ENCODE measurements around the gene TNFRSF21. TPM values are rescaled to one million over a fixed set of nuclear protein-coding genes. Genes with fewer than 3 reads are reported as not detected.
"Not testable (repeated sequence)": the region's sequence is repeated elsewhere in the genome, so short reads cannot be mapped to it uniquely, and the experiment has no call there.

TNFRSF21 gene
- total RNA-seq, 2 donors from 2014 or later = 7.4 to 12.1 TPM

DNA sequence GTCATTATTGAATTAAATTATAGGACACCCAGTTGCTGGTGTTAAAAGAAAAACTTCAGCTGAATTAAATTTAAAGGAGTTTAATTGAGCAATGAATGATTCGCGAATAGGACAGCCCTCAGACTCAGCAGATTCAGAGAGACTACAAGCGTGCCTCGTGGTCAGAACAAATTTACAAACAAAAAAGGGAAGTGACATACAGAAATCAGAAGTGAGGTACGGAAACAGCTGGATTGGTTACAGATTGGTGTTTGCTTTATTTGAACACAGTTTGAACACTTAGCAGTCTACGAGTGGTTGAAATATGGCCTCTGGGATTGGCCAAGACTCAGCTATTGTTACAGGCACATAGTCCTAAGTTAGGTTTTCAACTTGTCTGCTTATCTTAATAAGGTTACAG is 25.8 kb upstream of the TNFRSF21 start:
- no peaks in the 10 kb centered on the region for H3K4me1 ChIP-seq
- H3K9me3 ChIP-seq = no peaks in the 10 kb centered on the region
- no peak overlapping the region for H3K27ac ChIP-seq
- TF ChIP-seq, protein P1, sequence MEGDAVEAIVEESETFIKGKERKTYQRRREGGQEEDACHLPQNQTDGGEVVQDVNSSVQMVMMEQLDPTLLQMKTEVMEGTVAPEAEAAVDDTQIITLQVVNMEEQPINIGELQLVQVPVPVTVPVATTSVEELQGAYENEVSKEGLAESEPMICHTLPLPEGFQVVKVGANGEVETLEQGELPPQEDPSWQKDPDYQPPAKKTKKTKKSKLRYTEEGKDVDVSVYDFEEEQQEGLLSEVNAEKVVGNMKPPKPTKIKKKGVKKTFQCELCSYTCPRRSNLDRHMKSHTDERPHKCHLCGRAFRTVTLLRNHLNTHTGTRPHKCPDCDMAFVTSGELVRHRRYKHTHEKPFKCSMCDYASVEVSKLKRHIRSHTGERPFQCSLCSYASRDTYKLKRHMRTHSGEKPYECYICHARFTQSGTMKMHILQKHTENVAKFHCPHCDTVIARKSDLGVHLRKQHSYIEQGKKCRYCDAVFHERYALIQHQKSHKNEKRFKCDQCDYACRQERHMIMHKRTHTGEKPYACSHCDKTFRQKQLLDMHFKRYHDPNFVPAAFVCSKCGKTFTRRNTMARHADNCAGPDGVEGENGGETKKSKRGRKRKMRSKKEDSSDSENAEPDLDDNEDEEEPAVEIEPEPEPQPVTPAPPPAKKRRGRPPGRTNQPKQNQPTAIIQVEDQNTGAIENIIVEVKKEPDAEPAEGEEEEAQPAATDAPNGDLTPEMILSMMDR (IDR thresholded peaks at IDR 0.05) = no peak
- DNase-seq (ENCODE audit: low spot score) = no peak
- H3K27me3 ChIP-seq = no peaks in the 10 kb centered on the region
- no peaks in the 10 kb centered on the region for H3K36me3 ChIP-seq
- H3K4me3 ChIP-seq = no peak overlapping the region

DNA sequence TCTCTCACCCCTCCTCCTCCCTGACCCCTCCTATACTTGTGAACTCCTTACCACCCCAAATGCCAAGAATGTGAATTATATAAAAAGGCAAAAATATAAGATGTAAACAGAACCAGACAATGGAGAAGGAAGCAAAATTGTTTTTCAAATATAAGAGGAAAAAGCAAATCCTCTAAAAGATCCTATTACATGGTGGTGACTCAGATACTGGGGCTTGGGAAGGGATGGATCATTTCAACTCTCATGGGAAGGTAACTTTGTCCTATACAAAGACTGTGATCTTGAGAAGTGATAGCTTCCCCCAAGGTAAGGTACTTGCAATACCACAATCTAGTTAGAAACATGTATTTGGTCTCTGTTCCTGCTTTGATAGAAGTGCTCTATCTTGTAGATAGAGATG is 24.6 kb upstream of the TNFRSF21 start:
- no peaks in the 10 kb centered on the region for H3K36me3 ChIP-seq

DNA sequence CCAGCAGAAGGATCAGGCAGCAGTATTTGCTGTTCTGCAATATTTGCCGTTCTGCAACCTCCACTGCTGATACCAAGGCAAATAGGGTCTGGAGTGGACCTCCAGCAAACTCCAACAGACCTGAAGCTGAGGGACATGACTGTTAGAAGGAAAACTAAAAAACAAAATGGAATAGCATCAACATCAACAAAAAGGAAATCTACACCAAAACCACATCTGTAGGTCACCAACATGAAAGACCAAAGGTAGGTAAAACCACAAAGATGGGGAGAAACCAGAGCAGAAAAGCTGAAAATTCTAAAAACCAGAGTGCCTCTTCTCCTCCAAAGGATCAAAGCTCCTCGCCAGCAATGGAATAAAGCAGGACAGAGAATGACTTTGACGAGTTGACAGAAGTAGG is 18.9 kb upstream of the TNFRSF21 start:
- not testable (repeated sequence) for DNase-seq (ENCODE audit: low spot score); H3K27me3 ChIP-seq; H3K9me3 ChIP-seq; H3K4me3 ChIP-seq; H3K4me1 ChIP-seq; H3K27ac ChIP-seq; H3K36me3 ChIP-seq

More for the DNA sequence above, 24.6 kb upstream of the TNFRSF21 start:
- Histone ChIP-seq H3K4me1 (no peaks in the 10 kb centered on the region), H3K9me3 (no peaks in the 10 kb centered on the region), H3K27ac (no peak overlapping the region), H3K27me3 (no peaks in the 10 kb centered on the region), H3K4me3 (no peak overlapping the region)
- TF ChIP-seq, protein P1 (IDR thresholded peaks at IDR 0.05) = no peak
- no peak for DNase-seq (ENCODE audit: low spot score)

DNA sequence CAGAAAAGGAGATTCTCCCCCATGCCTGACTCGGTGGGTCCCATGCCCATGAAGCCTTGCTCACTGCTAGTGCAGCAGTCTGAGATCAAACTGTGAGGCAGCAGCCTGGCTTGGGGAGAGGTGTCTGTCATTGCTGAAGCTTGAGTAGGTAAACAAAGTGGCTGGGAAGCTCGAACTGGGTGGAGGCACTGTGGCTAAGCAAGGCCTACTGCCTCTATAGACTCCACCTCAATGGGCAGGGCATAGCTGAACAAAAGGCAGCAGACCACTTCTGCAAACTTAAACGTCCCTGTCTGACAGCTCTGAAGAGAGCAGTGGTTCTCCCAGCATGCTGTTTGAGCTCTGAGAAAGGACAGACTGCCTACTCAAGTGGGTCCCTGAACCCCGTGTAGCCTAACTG is 18.4 kb upstream of the TNFRSF21 start:
- H3K27me3 ChIP-seq; DNase-seq (ENCODE audit: low spot score); H3K27ac ChIP-seq; H3K9me3 ChIP-seq; H3K4me3 ChIP-seq; H3K4me1 ChIP-seq; H3K36me3 ChIP-seq: not testable (repeated sequence)

DNA sequence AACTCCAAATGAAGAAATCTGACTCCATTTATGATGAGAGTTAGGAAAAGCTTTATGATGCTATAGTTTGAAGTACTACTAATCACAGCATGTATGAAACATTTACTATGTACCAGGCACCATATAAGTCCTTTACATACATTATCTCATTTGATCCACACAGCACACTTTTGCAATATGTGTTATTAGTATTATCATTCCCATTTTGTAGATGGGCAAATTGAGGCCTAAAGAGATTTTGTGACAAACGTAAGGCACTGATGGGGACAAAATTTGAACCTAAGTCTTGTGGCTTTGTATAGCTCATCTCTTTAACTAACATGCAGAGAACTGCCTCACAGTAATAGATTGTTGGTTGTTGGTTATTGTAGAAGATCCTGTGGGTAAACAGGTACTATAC is 14.2 kb upstream of the TNFRSF21 start:
- Histone ChIP-seq H3K27me3 (no peaks in the 10 kb centered on the region), H3K36me3 (no peaks in the 10 kb centered on the region), H3K27ac (no peak overlapping the region), H3K9me3 (no peaks in the 10 kb centered on the region), H3K4me1 (no peaks in the 10 kb centered on the region), H3K4me3 (no peak overlapping the region)
- no peak for DNase-seq (ENCODE audit: low spot score)
- TF ChIP-seq, protein P1 (IDR thresholded peaks at IDR 0.05) = no peak

DNA sequence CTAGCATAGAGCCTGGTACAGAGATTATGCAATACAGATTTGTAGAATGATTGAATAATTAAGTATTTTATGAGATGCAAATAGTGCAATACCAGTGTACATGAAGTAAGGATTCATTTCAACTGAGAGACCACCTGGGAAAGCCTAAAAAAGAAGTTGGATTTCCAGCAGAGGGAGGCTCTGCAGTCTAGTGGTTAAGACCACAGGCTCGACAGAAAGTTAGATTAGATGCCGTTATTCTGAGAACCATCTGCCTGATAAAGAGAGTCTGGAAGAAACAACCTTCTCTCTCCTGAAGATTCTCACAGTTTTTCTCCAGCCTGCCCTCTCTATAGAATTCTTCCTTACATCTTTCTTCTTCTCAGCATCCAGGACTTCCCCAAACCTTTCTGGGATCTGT is 13.6 kb upstream of the TNFRSF21 start:
- no peak for DNase-seq (ENCODE audit: low spot score)
- no peaks in the 10 kb centered on the region for H3K27me3 ChIP-seq
- no peak overlapping the region for H3K4me3 ChIP-seq
- H3K4me1 ChIP-seq = no peaks in the 10 kb centered on the region
- no peak overlapping the region for H3K27ac ChIP-seq
- H3K9me3 ChIP-seq = no peaks in the 10 kb centered on the region
- TF ChIP-seq, protein P1 (IDR thresholded peaks at IDR 0.05) = no peak
- H3K36me3 ChIP-seq = no peaks in the 10 kb centered on the region

DNA sequence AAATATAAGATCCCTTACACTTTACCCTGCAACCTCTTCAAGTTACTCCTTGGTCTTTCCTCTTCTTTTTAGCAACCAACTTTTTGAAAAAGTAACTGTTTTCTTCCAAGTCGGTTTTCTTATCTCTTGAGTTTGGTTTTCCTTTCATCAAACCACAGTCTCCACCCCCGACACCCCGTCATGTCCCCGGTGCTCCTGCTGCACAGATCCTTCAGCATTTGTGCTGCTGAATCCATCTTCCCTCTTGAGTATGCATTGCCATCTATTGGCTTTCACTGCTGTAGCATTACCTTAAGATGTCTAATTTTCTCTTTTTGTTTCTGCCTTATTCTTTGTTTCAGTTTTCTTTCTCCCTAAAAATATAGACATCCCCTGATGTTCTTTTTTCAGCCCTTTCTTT is 11.9 kb upstream of the TNFRSF21 start:
- no peaks in the 10 kb centered on the region for H3K27me3 ChIP-seq

More for the DNA sequence above, 11.9 kb upstream of the TNFRSF21 start:
- TF ChIP-seq, protein P1 (IDR thresholded peaks at IDR 0.05) = no peak
- Histone ChIP-seq H3K9me3 (no peaks in the 10 kb centered on the region), H3K27ac (no peak overlapping the region), H3K4me3 (no peak overlapping the region), H3K4me1 (no peaks in the 10 kb centered on the region), H3K36me3 (no peaks in the 10 kb centered on the region)
- no peak for DNase-seq (ENCODE audit: low spot score)

Measured in right atrium auricular region (tissue), 2 donors.